ENCODE measurements around the gene PLXNC1.

Gene PLXNC1

GRCh38 chr12:94200069-94200468 is 51.7 kb downstream of the PLXNC1 start:
- Histone ChIP-seq H3K36me3 (ENCODE audit: control insufficient read depth, insufficient read depth, low read length) (no peaks in the 10 kb centered on the region), H3K4me3 (ENCODE audit: insufficient read depth, low read depth, low read length, poor library complexity, severe bottlenecking) (no peak overlapping the region), H3K27ac (ENCODE audit: insufficient read depth, low read length, poor library complexity, severe bottlenecking) (no peak overlapping the region)

DNA sequence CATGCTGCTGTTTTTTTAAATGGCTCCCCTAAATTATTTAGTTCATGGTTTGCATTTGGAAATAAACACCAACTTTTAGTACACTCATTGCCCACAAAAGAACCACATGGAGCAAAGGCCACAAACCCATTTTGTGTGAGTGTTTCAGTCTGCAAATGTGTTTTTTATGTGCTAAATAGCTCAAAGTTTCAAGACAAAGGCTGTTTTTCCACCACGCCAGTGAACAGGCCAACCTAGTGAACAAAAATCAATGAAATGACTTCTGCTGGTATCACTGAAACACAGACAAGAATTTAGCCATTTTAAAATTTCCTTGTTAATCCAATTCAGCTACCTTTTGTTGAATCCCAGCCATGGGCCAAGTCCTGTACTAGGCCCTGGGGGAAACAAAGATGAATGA is 52.3 kb downstream of the PLXNC1 start:
- DNase-seq = no peak
- Histone ChIP-seq H3K4me3 (ENCODE audit: insufficient read depth, low read depth, low read length, poor library complexity, severe bottlenecking) (no peak overlapping the region), H3K27ac (ENCODE audit: insufficient read depth, low read length, poor library complexity, severe bottlenecking) (no peak overlapping the region), H3K4me1 (ENCODE audit: control insufficient read depth, insufficient read depth, low read length, poor library complexity, severe bottlenecking) (peaks cover 19% of the 10 kb centered on the region), H3K9me3 (ENCODE audit: control insufficient read depth, low read length) (no peaks in the 10 kb centered on the region), H3K27me3 (replicated peaks; ENCODE audit: control insufficient read depth, insufficient read depth, low read length, poor library complexity, severe bottlenecking) (no peaks in the 10 kb centered on the region), H3K36me3 (ENCODE audit: control insufficient read depth, insufficient read depth, low read length) (no peaks in the 10 kb centered on the region)

More at GRCh38 chr12:94200069-94200468, 51.7 kb downstream of the PLXNC1 start:
- H3K4me1 ChIP-seq (ENCODE audit: control insufficient read depth, insufficient read depth, low read length, poor library complexity, severe bottlenecking) = peaks cover 13% of the 10 kb centered on the region
- no peaks in the 10 kb centered on the region for H3K9me3 ChIP-seq (ENCODE audit: control insufficient read depth, low read length)
- DNase-seq = no peak
- no peaks in the 10 kb centered on the region for H3K27me3 ChIP-seq (replicated peaks; ENCODE audit: control insufficient read depth, insufficient read depth, low read length, poor library complexity, severe bottlenecking)

DNA sequence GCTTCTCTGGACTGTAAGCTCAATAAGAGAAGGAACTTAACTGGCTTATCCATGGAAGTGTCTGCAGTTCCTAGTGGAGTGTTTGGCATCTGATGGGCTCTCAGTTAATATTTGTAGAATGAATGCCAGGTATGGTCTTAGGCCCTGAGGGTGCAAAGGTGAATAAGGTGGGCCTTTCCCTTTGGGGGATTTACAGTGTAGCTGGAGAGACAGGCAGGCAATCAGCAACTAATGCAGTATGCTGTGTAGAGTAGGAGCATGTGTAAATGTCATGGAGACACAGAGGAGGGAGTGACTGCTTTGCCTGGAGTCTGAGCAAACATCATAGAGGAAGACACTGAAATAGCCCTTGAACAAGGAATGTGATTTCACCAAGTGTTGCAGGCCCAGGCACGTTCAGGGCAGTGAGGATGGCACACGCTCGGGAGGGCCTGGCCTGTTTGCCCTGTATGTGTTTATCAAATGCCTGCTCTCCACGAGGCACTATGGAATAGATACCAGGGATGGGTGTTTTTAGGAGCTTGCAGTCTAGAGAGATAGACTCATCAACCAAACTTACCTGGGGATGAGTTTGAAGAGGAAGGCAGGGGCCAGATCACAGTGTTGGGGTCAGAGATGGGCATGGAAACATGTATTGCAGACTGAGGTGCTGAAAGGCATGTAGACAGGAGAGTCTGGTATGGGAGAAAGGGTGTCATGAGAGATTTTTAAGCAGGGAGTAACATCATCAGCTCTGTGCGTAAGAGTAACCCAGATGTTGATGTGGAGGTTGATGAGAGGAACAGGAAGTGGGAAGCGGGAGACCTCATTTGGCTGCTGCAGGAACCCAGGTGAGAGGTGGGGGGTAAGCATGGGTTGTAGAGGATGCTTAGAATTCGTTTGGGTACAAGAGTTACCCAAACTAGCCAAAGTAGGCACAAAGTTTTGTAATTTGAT is 54.1 kb downstream of the PLXNC1 start:
- Histone ChIP-seq H3K27ac (ENCODE audit: insufficient read depth, low read length, poor library complexity, severe bottlenecking) (no peak overlapping the region), H3K36me3 (ENCODE audit: control insufficient read depth, insufficient read depth, low read length) (no peaks in the 10 kb centered on the region), H3K9me3 (ENCODE audit: control insufficient read depth, low read length) (no peaks in the 10 kb centered on the region), H3K4me3 (ENCODE audit: insufficient read depth, low read depth, low read length, poor library complexity, severe bottlenecking) (no peak overlapping the region), H3K27me3 (replicated peaks; ENCODE audit: control insufficient read depth, insufficient read depth, low read length, poor library complexity, severe bottlenecking) (no peaks in the 10 kb centered on the region), H3K4me1 (ENCODE audit: control insufficient read depth, insufficient read depth, low read length, poor library complexity, severe bottlenecking) (peaks cover 36% of the 10 kb centered on the region)
- no peak for DNase-seq

DNA sequence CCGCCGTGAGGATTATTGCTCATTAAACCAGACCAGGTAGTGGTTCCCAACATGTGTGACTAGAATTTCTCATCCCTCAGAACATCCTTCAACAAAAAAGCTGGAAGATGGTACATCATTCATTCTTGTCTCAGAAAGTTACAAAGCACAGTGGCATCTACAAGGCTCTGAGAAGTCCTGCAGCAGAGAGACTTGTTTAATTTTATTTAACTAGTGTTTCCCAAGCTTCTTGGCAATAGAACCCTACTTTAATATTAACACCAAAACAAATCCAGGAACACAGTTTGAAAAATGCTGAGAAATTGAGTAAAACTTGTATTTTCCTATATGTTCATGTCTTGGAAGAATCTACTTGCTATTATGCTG is 54.8 kb downstream of the PLXNC1 start:
- H3K27ac ChIP-seq (ENCODE audit: insufficient read depth, low read length, poor library complexity, severe bottlenecking) = no peak overlapping the region
- H3K27me3 ChIP-seq (replicated peaks; ENCODE audit: control insufficient read depth, insufficient read depth, low read length, poor library complexity, severe bottlenecking) = no peaks in the 10 kb centered on the region
- no peaks in the 10 kb centered on the region for H3K36me3 ChIP-seq (ENCODE audit: control insufficient read depth, insufficient read depth, low read length)
- no peak for DNase-seq
- H3K4me3 ChIP-seq (ENCODE audit: insufficient read depth, low read depth, low read length, poor library complexity, severe bottlenecking) = no peak overlapping the region
- H3K9me3 ChIP-seq (ENCODE audit: control insufficient read depth, low read length) = no peaks in the 10 kb centered on the region
- peaks cover 38% of the 10 kb centered on the region for H3K4me1 ChIP-seq (ENCODE audit: control insufficient read depth, insufficient read depth, low read length, poor library complexity, severe bottlenecking)

GRCh38 chr12:94203796-94204195 is 55.4 kb downstream of the PLXNC1 start:
- no peak overlapping the region for H3K27ac ChIP-seq (ENCODE audit: insufficient read depth, low read length, poor library complexity, severe bottlenecking)
- no peak for DNase-seq
- no peaks in the 10 kb centered on the region for H3K36me3 ChIP-seq (ENCODE audit: control insufficient read depth, insufficient read depth, low read length)
- peaks cover 41% of the 10 kb centered on the region for H3K4me1 ChIP-seq (ENCODE audit: control insufficient read depth, insufficient read depth, low read length, poor library complexity, severe bottlenecking)
- H3K9me3 ChIP-seq (ENCODE audit: control insufficient read depth, low read length) = no peaks in the 10 kb centered on the region
- no peak overlapping the region for H3K4me3 ChIP-seq (ENCODE audit: insufficient read depth, low read depth, low read length, poor library complexity, severe bottlenecking)
- H3K27me3 ChIP-seq (replicated peaks; ENCODE audit: control insufficient read depth, insufficient read depth, low read length, poor library complexity, severe bottlenecking) = no peaks in the 10 kb centered on the region

GRCh38 chr12:94204499-94205247 is 56.3 kb downstream of the PLXNC1 start:
- H3K4me3 ChIP-seq (ENCODE audit: insufficient read depth, low read depth, low read length, poor library complexity, severe bottlenecking) = no peak overlapping the region
- peaks cover 42% of the 10 kb centered on the region for H3K4me1 ChIP-seq (ENCODE audit: control insufficient read depth, insufficient read depth, low read length, poor library complexity, severe bottlenecking)
- H3K27ac ChIP-seq (ENCODE audit: insufficient read depth, low read length, poor library complexity, severe bottlenecking) = peak overlapping the region; percentile 6
- DNase-seq = no peak
- no peaks in the 10 kb centered on the region for H3K9me3 ChIP-seq (ENCODE audit: control insufficient read depth, low read length)
- no peaks in the 10 kb centered on the region for H3K27me3 ChIP-seq (replicated peaks; ENCODE audit: control insufficient read depth, insufficient read depth, low read length, poor library complexity, severe bottlenecking)
- H3K36me3 ChIP-seq (ENCODE audit: control insufficient read depth, insufficient read depth, low read length) = no peaks in the 10 kb centered on the region

DNA sequence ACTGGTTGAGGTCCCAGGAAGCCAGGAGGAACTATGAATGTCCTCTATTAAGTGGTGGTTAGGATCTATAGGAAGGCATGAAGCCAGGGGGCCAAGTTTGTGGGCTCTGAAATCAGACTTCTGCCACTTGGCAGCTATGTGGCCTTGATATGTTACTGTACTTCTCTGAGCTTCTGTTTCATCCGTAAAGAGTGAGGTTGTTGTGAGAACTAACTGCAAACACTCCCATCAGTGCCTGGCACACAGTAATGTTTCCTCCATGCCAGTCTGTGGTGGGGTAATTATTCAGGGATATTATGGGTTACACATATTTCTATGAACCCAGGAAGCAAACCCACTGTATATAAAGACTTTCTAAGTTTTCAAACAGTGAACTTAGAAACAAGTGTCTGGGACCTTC is 57.4 kb downstream of the PLXNC1 start:
- H3K27ac ChIP-seq (ENCODE audit: insufficient read depth, low read length, poor library complexity, severe bottlenecking) = peak overlapping the region; percentile 35
- H3K4me3 ChIP-seq (ENCODE audit: insufficient read depth, low read depth, low read length, poor library complexity, severe bottlenecking) = no peak overlapping the region
- H3K27me3 ChIP-seq (replicated peaks; ENCODE audit: control insufficient read depth, insufficient read depth, low read length, poor library complexity, severe bottlenecking) = no peaks in the 10 kb centered on the region
- H3K9me3 ChIP-seq (ENCODE audit: control insufficient read depth, low read length) = no peaks in the 10 kb centered on the region
- no peaks in the 10 kb centered on the region for H3K36me3 ChIP-seq (ENCODE audit: control insufficient read depth, insufficient read depth, low read length)
- no peak for DNase-seq
- H3K4me1 ChIP-seq (ENCODE audit: control insufficient read depth, insufficient read depth, low read length, poor library complexity, severe bottlenecking) = peaks cover 42% of the 10 kb centered on the region

GRCh38 chr12:94206886-94207285 is 58.5 kb downstream of the PLXNC1 start:
- H3K36me3 ChIP-seq (ENCODE audit: control insufficient read depth, insufficient read depth, low read length) = no peaks in the 10 kb centered on the region
- no peaks in the 10 kb centered on the region for H3K27me3 ChIP-seq (replicated peaks; ENCODE audit: control insufficient read depth, insufficient read depth, low read length, poor library complexity, severe bottlenecking)
- H3K9me3 ChIP-seq (ENCODE audit: control insufficient read depth, low read length) = no peaks in the 10 kb centered on the region
- peak overlapping the region; percentile 35 for H3K27ac ChIP-seq (ENCODE audit: insufficient read depth, low read length, poor library complexity, severe bottlenecking)
- H3K4me1 ChIP-seq (ENCODE audit: control insufficient read depth, insufficient read depth, low read length, poor library complexity, severe bottlenecking) = peaks cover 42% of the 10 kb centered on the region
- DNase-seq = no peak
- H3K4me3 ChIP-seq (ENCODE audit: insufficient read depth, low read depth, low read length, poor library complexity, severe bottlenecking) = no peak overlapping the region

- no peaks in the 10 kb centered on the region for H3K27me3 ChIP-seq (replicated peaks; ENCODE audit: control insufficient read depth, insufficient read depth, low read length, poor library complexity, severe bottlenecking)
- H3K4me1 ChIP-seq (ENCODE audit: control insufficient read depth, insufficient read depth, low read length, poor library complexity, severe bottlenecking) = peaks cover 41% of the 10 kb centered on the region
- DNase-seq = no peak
- peak overlapping the region; percentile 72 for H3K27ac ChIP-seq (ENCODE audit: insufficient read depth, low read length, poor library complexity, severe bottlenecking)
- H3K9me3 ChIP-seq (ENCODE audit: control insufficient read depth, low read length) = no peaks in the 10 kb centered on the region
- peak overlapping the region; percentile 39 for H3K4me3 ChIP-seq (ENCODE audit: insufficient read depth, low read depth, low read length, poor library complexity, severe bottlenecking)
- no peaks in the 10 kb centered on the region for H3K36me3 ChIP-seq (ENCODE audit: control insufficient read depth, insufficient read depth, low read length)
These were observed 59.1 kb downstream of the PLXNC1 start for GRCh38 chr12:94207467-94207848.
